Activated CD4-positive, alpha-beta T cell treated with anti-CD3 and anti-CD28 coated beads, Interleukin-2, amount 50 U/mL, for 1 hour (primary cell): ENCODE data around the gene RGL1.
"Not testable (repeated sequence)": the region's sequence is repeated elsewhere in the genome, so short reads cannot be mapped to it uniquely, and the experiment has no call there.

ENCODE experiments used
- DNase-seq: peaks from one replicate; pipeline ENCODE4 v3.0.0-alpha.2; 2020

RGL1 gene

GRCh38 chr1:183804916-183805841 is at the start of gene RGL1:
Gene RGL1, plus strand, starts transcription at chr1:183805120. Its CDS starts 178 bp downstream, at chr1:183805298.
- DNase-seq: peak; percentile 2

GRCh38 chr1:183756326-183756725 is 48.6 kb upstream of the RGL1 start:
- no peak for DNase-seq

GRCh38 chr1:183757061-183757460 is 47.9 kb upstream of the RGL1 start:
- DNase-seq: no peak

GRCh38 chr1:183758913-183759312 is 46.0 kb upstream of the RGL1 start:
- DNase-seq: no peak

GRCh38 chr1:183760661-183761060 is 44.3 kb upstream of the RGL1 start:
- no peak for DNase-seq

GRCh38 chr1:183761871-183762270 is 43.0 kb upstream of the RGL1 start:
- DNase-seq: no peak

- not testable (repeated sequence) for DNase-seq
Observed at GRCh38 chr1:183762856-183763255, 42.1 kb upstream of the RGL1 start.

- DNase-seq: no peak
Observed at GRCh38 chr1:183764981-183765380, 39.9 kb upstream of the RGL1 start.

GRCh38 chr1:183769956-183770815 is 34.7 kb upstream of the RGL1 start:
- DNase-seq: no peak

GRCh38 chr1:183770816-183771128 is 34.1 kb upstream of the RGL1 start:
- no peak for DNase-seq

GRCh38 chr1:183773482-183774274 is 31.2 kb upstream of the RGL1 start:
- DNase-seq: no peak

GRCh38 chr1:183774938-183775337 is 30.0 kb upstream of the RGL1 start:
- no peak for DNase-seq

GRCh38 chr1:183776731-183777130 is 28.2 kb upstream of the RGL1 start:
- DNase-seq: no peak

GRCh38 chr1:183777328-183777727 is 27.6 kb upstream of the RGL1 start:
- DNase-seq: no peak

- no peak for DNase-seq
Observed at GRCh38 chr1:183778045-183778444, 26.9 kb upstream of the RGL1 start.

- DNase-seq: no peak
Observed at GRCh38 chr1:183778568-183779433, 26.1 kb upstream of the RGL1 start.

- no peak for DNase-seq
Observed at GRCh38 chr1:183780159-183780558, 24.8 kb upstream of the RGL1 start.

- DNase-seq: no peak
Observed at GRCh38 chr1:183780757-183781156, 24.2 kb upstream of the RGL1 start.

GRCh38 chr1:183783342-183783741 is 21.6 kb upstream of the RGL1 start:
- no peak for DNase-seq

- no peak for DNase-seq
Observed at GRCh38 chr1:183783767-183784637, 20.9 kb upstream of the RGL1 start.

- DNase-seq: not testable (repeated sequence)
Observed at GRCh38 chr1:183785921-183786320, 19.0 kb upstream of the RGL1 start.
